Measurements from ENCODE around the gene ARAP1. TPM values are rescaled to one million over a fixed set of nuclear protein-coding genes. Genes with fewer than 3 reads are reported as not detected.

The ARAP1 gene
- total RNA-seq, 1 experiment from 2014 or later, result 73.6 TPM

DNA sequence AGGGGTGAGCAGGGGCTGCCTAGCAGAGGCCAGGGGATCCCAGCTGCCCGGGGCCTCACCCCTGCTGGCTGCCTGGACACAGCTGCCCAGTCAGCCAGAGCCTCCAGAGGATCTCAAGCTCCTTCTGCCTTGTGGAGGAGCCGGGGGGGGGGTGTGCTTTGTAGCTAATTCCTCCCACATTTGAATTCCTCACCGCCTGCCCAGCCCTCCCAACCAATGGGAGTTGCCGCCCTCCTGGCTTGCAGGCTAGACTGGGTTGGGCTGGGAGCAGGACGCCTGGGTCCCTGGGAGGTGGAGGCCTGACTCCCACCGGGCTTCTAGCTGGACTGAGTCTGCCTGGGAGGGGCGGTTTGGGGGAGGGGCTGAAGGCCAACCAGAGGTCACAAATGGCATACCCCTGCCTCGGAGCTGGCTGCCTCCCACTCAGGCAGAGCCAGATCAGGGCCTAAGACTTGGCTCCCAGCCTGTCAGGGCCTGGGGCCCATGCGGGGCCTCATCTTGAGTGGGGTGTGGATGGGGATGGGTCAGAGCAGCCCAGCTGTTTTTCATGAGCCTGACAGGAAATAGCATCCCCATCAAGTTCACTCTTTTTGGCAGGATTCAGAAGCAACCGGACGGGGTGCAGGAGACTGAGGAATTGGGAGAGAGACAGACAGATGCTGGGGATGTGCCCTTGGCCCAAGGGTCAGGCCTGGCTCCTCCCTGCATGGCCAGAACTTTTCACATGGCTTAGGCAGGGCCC, 48.8 kb downstream of the ARAP1 start:
- Histone ChIP-seq H3K27me3 (ENCODE audit: control insufficient read depth, insufficient read depth, low read length) (no peaks in the 10 kb centered on the region), H3K4me1 (ENCODE audit: control insufficient read depth, insufficient read depth, low read length) (no peaks in the 10 kb centered on the region), H3K27ac (ENCODE audit: low read length) (no peak overlapping the region), H3K9me3 (ENCODE audit: control insufficient read depth, insufficient read depth, low read depth, low read length) (no peaks in the 10 kb centered on the region), H3K4me3 (ENCODE audit: low read depth in 2 of 2, low read length in 2 of 2) (no peak overlapping the region), H3K36me3 (ENCODE audit: control insufficient read depth, insufficient read depth, low read length) (no peaks in the 10 kb centered on the region)
- POLR2A ChIA-PET, result interaction anchor here (0.6 kb wide), 1 partner anchor 112 kb away, joined by 4 read pairs; no protein-coding TSS in a partner anchor
- ATAC-seq (peak; percentile 26), DNase-seq (ENCODE audit: low read depth, low spot score) (no peak)
- TF ChIP-seq, protein P1, sequence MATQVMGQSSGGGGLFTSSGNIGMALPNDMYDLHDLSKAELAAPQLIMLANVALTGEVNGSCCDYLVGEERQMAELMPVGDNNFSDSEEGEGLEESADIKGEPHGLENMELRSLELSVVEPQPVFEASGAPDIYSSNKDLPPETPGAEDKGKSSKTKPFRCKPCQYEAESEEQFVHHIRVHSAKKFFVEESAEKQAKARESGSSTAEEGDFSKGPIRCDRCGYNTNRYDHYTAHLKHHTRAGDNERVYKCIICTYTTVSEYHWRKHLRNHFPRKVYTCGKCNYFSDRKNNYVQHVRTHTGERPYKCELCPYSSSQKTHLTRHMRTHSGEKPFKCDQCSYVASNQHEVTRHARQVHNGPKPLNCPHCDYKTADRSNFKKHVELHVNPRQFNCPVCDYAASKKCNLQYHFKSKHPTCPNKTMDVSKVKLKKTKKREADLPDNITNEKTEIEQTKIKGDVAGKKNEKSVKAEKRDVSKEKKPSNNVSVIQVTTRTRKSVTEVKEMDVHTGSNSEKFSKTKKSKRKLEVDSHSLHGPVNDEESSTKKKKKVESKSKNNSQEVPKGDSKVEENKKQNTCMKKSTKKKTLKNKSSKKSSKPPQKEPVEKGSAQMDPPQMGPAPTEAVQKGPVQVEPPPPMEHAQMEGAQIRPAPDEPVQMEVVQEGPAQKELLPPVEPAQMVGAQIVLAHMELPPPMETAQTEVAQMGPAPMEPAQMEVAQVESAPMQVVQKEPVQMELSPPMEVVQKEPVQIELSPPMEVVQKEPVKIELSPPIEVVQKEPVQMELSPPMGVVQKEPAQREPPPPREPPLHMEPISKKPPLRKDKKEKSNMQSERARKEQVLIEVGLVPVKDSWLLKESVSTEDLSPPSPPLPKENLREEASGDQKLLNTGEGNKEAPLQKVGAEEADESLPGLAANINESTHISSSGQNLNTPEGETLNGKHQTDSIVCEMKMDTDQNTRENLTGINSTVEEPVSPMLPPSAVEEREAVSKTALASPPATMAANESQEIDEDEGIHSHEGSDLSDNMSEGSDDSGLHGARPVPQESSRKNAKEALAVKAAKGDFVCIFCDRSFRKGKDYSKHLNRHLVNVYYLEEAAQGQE (IDR thresholded peaks at IDR 0.05; ENCODE audit: insufficient read depth in 1 of 2, low read depth in 2 of 2, low read length in 1 of 2), result no peak
- TF ChIP-seq SIN3A (IDR thresholded peaks at IDR 0.05; ENCODE audit: borderline replicate concordance, insufficient read depth, low read depth, low read length), result no peak
- TF ChIP-seq TCF7L2 (IDR thresholded peaks at IDR 0.05; ENCODE audit: low read depth, low read length), result no peak
- TF ChIP-seq POLR2AphosphoS5 (IDR thresholded peaks at IDR 0.05; ENCODE audit: low read depth, low read length), result no peak
- TF ChIP-seq, protein P2, sequence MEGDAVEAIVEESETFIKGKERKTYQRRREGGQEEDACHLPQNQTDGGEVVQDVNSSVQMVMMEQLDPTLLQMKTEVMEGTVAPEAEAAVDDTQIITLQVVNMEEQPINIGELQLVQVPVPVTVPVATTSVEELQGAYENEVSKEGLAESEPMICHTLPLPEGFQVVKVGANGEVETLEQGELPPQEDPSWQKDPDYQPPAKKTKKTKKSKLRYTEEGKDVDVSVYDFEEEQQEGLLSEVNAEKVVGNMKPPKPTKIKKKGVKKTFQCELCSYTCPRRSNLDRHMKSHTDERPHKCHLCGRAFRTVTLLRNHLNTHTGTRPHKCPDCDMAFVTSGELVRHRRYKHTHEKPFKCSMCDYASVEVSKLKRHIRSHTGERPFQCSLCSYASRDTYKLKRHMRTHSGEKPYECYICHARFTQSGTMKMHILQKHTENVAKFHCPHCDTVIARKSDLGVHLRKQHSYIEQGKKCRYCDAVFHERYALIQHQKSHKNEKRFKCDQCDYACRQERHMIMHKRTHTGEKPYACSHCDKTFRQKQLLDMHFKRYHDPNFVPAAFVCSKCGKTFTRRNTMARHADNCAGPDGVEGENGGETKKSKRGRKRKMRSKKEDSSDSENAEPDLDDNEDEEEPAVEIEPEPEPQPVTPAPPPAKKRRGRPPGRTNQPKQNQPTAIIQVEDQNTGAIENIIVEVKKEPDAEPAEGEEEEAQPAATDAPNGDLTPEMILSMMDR (IDR thresholded peaks at IDR 0.05), result no peak
- in situ Hi-C loops (cut with HindIII; ENCODE audit: low pct_unique_long_range_greater_than_20kb, low sequenced_read_pairs), result no loop called here
- intact Hi-C loops (cut with micrococcal nuclease; ENCODE audit: unreplicated experiment), result no loop called here
- CTCF ChIA-PET, result interaction anchor here (1.0 to 1.2 kb wide), 2 partner anchors 19 to 20 kb away, joined by 4 to 5 read pairs; no protein-coding TSS in a partner anchor
- BruUV-seq (replicated peaks), result no TSS peak

DNA sequence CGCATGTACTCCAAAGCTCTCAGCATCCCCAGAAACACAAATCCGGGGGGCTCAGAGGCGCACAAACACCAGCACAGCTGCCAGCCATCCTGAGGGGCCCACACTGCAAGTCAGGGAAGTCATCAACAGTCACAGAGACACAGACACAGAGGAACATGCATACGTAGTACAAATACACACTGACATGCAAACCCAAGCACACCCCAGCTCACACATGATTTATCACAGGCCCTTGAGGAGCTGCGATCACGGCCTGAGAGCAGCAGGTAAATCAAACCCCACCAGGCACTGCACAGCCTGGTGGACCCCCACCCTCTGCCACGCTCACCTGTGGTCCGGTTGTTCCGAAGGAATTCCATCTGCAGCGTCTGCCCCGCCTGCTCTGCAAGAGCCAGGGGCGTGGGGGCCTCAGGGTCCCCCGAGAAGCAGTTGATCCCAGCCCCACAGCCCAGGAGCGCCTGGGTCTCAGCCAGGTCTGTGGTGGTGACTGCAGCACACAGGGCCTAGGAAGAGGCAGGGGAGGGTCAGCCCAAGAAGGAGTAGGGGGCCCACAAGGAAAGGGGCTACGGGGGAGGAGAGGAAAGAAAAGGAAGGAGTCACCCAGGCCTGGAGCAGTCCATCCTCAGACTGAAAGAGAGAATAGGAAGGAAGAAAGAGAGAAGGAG, 49.5 kb downstream of the ARAP1 start:
- DNase-seq (ENCODE audit: low read depth, low spot score), result no peak
- H3K27ac ChIP-seq (ENCODE audit: low read length), result no peak overlapping the region
- in situ Hi-C loops (cut with HindIII; ENCODE audit: low pct_unique_long_range_greater_than_20kb, low sequenced_read_pairs), result no loop called here
- H3K4me3 ChIP-seq (ENCODE audit: low read depth in 2 of 2, low read length in 2 of 2), result no peak overlapping the region
- H3K9me3 ChIP-seq (ENCODE audit: control insufficient read depth, insufficient read depth, low read depth, low read length), result no peaks in the 10 kb centered on the region
- no TSS peak for BruUV-seq (replicated peaks)
- H3K4me1 ChIP-seq (ENCODE audit: control insufficient read depth, insufficient read depth, low read length), result no peaks in the 10 kb centered on the region
- intact Hi-C loops (cut with micrococcal nuclease; ENCODE audit: unreplicated experiment), result no loop called here
- TF ChIP-seq POLR2AphosphoS5 (IDR thresholded peaks at IDR 0.05; ENCODE audit: low read depth, low read length) (no peak), SIN3A (IDR thresholded peaks at IDR 0.05; ENCODE audit: borderline replicate concordance, insufficient read depth, low read depth, low read length) (no peak), TCF7L2 (IDR thresholded peaks at IDR 0.05; ENCODE audit: low read depth, low read length) (no peak)
- TF ChIP-seq, protein P1 (IDR thresholded peaks at IDR 0.05; ENCODE audit: insufficient read depth in 1 of 2, low read depth in 2 of 2, low read length in 1 of 2), result no peak
- TF ChIP-seq, protein P2 (IDR thresholded peaks at IDR 0.05), result no peak
- no peaks in the 10 kb centered on the region for H3K27me3 ChIP-seq (ENCODE audit: control insufficient read depth, insufficient read depth, low read length)
- peak; percentile 8; the same call in 1 of the 2 replicates for ATAC-seq
- H3K36me3 ChIP-seq (ENCODE audit: control insufficient read depth, insufficient read depth, low read length), result no peaks in the 10 kb centered on the region
- ChIA-PET POLR2A (no interaction called here), CTCF (interaction anchor here (0.6 to 1.0 kb wide), 2 partner anchors 18 to 678 kb away, joined by 4 to 5 read pairs; no protein-coding TSS in a partner anchor)

Measured in Panc1 (cell line).